IPS DF 4.7 (cell line): ENCODE data around the gene NLRP7.
"Not testable (repeated sequence)": the region's sequence is repeated elsewhere in the genome, so short reads cannot be mapped to it uniquely, and the experiment has no call there.

Experiments
- DNase-seq: peaks from one replicate; pipeline ENCODE4 v3.0.0-alpha.2; 2013; ENCODE audit warnings: low spot score; ENCODE audit errors: extremely low read depth

NLRP7 gene

GRCh38 chr19:54919646-54920563 is 27.4 kb downstream of the NLRP7 start:
- DNase-seq: not testable (repeated sequence)

DNA sequence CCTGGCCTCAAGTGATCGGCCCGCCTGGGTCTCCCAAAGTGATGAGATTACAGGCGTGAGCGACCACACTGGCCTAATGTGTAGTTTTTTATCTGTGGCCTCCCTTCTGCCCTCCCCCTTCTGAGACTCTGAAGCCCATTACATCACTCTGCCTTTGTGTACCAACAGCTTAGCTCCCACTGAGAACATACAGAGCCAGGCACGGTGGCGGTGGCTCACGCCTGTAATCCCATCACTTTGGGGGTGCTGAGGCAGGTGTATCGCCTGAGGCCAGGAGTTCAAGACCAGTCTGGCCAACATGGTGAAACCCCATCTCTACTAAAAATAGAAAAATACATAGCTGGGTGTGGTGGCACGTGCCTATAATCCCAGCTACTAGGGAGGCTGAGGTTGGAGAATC is 28.8 kb downstream of the NLRP7 start:
- DNase-seq: no peak

- no peak for DNase-seq
Measured at GRCh38 chr19:54916822-54917221, 30.5 kb downstream of the NLRP7 start.

GRCh38 chr19:54907899-54908298 is 39.4 kb downstream of the NLRP7 start:
- not testable (repeated sequence) for DNase-seq

DNA sequence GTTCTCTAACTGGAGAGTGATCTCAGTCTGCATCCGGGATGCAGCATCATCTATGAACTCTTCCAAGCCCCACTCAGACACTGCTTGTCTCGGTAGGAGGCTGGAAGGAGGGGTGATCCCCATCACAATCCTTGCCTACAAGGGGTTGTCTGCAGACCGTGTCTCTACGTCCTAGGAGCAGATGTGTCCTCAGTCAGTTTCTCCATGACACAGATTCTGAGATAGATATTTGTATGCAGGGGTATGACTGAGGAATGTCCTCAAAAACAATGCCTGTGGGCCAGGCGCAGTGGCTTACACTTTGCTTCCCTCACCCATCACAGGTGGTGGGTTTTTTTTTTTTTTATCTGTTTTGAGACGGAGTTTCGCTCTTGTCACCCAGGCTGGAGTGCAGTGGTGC is 40.5 kb downstream of the NLRP7 start:
- no peak for DNase-seq

DNA sequence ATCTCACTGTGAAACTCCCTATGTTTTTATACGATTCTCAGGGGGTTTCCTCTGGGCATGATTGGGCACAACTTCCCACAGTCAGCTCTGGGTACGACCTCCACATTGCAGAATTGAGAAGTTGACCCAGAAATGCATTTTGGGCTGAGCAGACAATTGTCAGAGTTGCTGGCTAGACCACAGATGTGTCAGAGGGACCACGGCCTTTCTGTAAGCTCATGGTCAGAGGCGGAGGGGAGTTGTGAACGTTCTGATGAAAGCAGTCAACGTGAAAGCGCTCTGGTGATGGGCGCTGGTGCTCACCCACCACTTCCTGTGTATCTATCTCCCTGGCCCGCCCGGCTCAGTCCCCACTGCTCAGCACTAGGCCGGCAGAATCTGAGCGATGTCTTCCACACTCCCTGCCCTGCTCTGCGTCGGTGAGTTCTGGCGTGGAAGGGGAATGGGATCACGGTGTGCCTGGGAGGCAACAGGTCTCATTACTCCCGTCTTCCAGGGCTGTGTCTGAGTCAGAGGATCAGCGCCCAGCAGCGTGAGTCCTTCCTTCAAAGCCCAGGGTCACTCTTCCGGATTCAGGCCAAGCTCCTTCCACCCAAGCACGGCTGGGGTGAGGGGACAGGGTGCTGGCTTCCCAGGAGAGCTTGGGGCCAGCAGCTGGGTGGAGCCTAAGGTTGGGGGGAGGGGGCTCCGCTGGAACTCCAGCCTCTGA is 41.4 kb downstream of the NLRP7 start, which contains the start of gene NCR1:
TSS of gene NCR1 (plus strand) at position 346 of the 709 bp plus-strand sequence. CDS start at position 386, 40 bp downstream.
- no peak for DNase-seq

GRCh38 chr19:54905421-54905802 is 41.9 kb downstream of the NLRP7 start:
- no peak for DNase-seq

DNA sequence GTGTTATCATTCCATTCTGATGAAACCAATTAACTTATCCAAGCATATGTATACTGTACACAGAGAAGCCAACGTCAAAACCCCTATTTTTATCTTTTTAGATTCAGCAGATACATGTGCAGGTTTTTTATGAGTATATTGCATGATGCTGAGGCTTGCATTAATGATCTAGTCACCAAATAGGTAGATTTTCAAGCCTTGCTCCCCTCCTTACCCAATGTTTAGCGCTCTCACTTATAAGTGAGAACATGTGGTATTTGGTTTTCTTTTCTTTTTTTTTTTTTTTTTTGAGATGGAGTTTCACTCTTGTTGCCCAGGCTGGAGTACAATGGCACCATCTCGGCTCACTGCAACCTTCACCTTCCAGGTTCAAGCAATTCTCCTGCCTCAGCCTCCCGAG is 43.1 kb downstream of the NLRP7 start:
- DNase-seq: not testable (repeated sequence)

GRCh38 chr19:54903303-54903702 is 44.0 kb downstream of the NLRP7 start:
- no peak for DNase-seq

- no peak for DNase-seq
Measured at GRCh38 chr19:54902061-54902460, 45.3 kb downstream of the NLRP7 start.

DNA sequence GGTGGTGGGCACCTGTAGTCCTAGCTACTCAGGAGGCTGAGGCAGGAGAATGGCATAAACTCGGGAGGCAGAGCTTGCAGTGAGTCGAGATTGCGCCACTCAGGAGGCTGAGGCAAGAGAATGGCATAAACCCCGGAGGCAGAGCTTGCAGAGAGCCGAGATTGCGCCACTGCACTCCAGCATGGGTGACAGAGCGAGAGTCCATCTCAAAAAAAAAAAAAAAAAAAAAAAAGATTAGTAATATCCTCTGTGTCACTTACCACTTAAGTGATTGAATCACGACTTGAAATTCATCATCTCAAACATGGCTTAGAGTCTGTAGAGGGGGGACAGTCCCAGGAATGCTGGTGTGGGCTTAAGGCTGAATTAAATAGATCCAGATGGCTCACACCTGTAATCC is 46.2 kb downstream of the NLRP7 start:
- not testable (repeated sequence) for DNase-seq

GRCh38 chr19:54899646-54900045 is 47.7 kb downstream of the NLRP7 start:
- not testable (repeated sequence) for DNase-seq

DNA sequence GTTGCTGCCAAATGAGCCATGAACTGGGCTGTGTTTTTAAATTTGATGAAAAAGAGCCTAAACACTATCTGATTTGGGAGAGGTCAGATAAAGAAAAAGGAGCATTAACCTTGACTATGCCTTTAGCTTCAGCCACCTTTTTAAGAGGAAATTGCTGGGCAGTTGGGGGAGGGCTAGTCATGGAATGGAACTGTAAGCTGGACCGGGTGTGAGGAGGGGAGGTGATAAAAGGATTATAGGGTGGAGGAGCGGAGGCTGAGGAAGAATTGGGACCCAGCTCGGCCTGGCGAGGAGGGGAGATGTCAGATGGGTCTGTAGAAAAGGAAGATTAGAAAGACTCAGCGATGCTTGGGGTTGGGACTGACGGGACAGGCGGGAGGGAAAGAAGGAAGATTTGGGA is 48.6 kb downstream of the NLRP7 start:
- not testable (repeated sequence) for DNase-seq

- DNase-seq: no peak
Measured at GRCh38 chr19:54896036-54896435, 51.3 kb downstream of the NLRP7 start.

- DNase-seq: not testable (repeated sequence)
Measured at GRCh38 chr19:54894106-54894505, 53.2 kb downstream of the NLRP7 start.

DNA sequence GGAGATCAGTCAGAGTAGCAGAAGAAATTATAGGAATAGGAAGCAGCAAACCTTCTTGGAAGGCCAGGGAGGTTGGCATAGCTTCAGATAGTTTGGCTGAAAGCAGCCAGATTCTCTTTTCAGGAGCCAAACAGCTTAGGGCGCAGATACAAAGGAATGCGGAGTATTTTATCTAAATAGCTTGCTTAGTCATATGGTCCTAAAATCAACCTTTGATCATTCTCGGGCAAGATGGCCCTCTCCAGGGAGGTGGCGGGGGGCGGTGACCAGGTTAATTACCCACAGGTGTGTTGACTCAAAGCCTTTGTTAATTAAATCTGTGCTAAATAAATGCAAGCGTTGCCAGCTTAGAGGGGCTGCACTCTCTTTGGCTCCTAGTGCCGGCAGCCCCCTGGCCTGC is 53.9 kb downstream of the NLRP7 start:
- DNase-seq: no peak

- no peak for DNase-seq
Measured at GRCh38 chr19:54889566-54889965, 57.8 kb downstream of the NLRP7 start.

DNA sequence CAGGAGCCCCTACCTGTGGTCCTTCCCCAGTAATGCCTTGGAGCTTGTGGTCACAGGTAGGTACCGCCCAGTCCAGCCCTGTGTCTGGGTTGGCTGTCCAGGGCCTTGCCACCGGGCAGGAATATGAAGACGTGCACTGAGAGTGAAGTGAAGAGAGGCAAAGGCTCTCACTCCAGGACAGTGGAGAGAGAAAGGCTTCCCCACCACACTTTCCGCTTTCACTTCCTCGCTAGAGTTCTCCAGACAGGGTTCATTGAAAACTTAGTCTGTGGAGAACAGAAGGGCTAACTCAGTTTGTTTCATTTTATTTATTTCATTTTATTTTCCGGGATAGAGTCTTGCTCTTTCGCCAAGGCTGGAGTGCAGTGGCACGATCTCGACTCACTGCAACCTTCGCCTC is 59.1 kb downstream of the NLRP7 start:
- DNase-seq: no peak

DNA sequence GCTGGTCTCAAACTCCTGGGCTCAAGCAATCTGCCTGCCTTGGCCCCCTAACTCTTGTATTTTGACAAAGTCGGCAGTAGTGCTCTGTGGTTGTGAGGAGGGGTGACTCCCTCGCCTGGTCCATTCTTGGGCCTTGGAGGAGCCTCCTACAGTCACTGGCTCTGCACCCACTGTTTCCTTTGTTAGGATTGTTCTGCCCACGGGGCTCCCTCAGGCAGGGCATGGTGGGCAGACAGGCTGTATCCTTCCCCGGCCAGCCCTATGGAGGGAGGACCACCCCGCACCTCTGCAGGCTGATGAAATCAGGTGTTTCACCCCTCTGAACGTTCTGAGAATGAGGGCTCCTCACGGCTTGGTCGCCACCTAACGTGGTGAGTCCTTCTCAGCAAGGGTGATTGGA is 64.1 kb downstream of the NLRP7 start:
- no peak for DNase-seq

GRCh38 chr19:54882758-54883157 is 64.6 kb downstream of the NLRP7 start:
- no peak for DNase-seq

- DNase-seq: no peak
Measured at GRCh38 chr19:54881884-54882283, 65.4 kb downstream of the NLRP7 start.

GRCh38 chr19:54877471-54877870 is 69.9 kb downstream of the NLRP7 start:
- DNase-seq: no peak
